ENCODE data around the gene ADGRB2. TPM values are rescaled to one million over a fixed set of nuclear protein-coding genes. Genes with fewer than 3 reads are reported as not detected.
A peak's percentile ranks its signal among the peaks of the same experiment; 100 is the strongest.

The ADGRB2 gene
- total and polyA plus RNA-seq, 12 donors, result 0.91 to 17.9 (median 8.6) TPM

GRCh38 chr1:31798086-31798432 is 33.9 kb upstream of the ADGRB2 start:
- ATAC-seq, result no peak
- peak overlapping the region in 1 of 10 donors; percentile 30 for H3K4me3 ChIP-seq
- WGBS, 2 donors, result 60 to 66% methylated on average over 8 of the region's 8 CpGs
- intact Hi-C loops (cut with DNase I), result loop anchor here in 5 of 10 donors (10.0 kb wide), 2 partner anchors 167 to 223 kb away; partner anchors contain the start of gene TINAGL1 (in 1 of the 5)
- H3K9me3 ChIP-seq, result no peaks in the 10 kb centered on the region
- peaks cover 0 to 27% (median 0%) of the 10 kb centered on the region in 9 donors for H3K4me1 ChIP-seq
- TF ChIP-seq, protein P1, sequence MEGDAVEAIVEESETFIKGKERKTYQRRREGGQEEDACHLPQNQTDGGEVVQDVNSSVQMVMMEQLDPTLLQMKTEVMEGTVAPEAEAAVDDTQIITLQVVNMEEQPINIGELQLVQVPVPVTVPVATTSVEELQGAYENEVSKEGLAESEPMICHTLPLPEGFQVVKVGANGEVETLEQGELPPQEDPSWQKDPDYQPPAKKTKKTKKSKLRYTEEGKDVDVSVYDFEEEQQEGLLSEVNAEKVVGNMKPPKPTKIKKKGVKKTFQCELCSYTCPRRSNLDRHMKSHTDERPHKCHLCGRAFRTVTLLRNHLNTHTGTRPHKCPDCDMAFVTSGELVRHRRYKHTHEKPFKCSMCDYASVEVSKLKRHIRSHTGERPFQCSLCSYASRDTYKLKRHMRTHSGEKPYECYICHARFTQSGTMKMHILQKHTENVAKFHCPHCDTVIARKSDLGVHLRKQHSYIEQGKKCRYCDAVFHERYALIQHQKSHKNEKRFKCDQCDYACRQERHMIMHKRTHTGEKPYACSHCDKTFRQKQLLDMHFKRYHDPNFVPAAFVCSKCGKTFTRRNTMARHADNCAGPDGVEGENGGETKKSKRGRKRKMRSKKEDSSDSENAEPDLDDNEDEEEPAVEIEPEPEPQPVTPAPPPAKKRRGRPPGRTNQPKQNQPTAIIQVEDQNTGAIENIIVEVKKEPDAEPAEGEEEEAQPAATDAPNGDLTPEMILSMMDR (IDR thresholded peaks at IDR 0.05), result no peak
- H3K27me3 ChIP-seq, result peaks cover 0 to 36% (median 29%) of the 10 kb centered on the region in 7 donors
- no peak for DNase-seq
- H3K27ac ChIP-seq, result peak overlapping the region in 1 of 10 donors; percentile 14
- no peaks in the 10 kb centered on the region for H3K36me3 ChIP-seq

- 85 to 90% methylated on average over 5 of the region's 5 CpGs for WGBS, 2 donors
- Histone ChIP-seq H3K36me3 (no peaks in the 10 kb centered on the region), H3K27me3 (peaks cover 0 to 36% (median 29%) of the 10 kb centered on the region in 7 donors), H3K4me1 (peaks cover 0 to 20% (median 0%) of the 10 kb centered on the region in 9 donors), H3K27ac (no peak overlapping the region), H3K9me3 (no peaks in the 10 kb centered on the region), H3K4me3 (peak overlapping the region in 1 of 10 donors; percentile 30)
- TF ChIP-seq, protein P1 (IDR thresholded peaks at IDR 0.05), result no peak
- DNase-seq (no peak), ATAC-seq (no peak)
- intact Hi-C loops (cut with DNase I), result loop anchor here in 5 of 10 donors (10.0 kb wide), 2 partner anchors 168 to 222 kb away; partner anchors contain the start of gene TINAGL1 (in 1 of the 5)
Measured at GRCh38 chr1:31797216-31797615, 33.1 kb upstream of the ADGRB2 start.

GRCh38 chr1:31796707-31797106 is 32.6 kb upstream of the ADGRB2 start:
- H3K4me1 ChIP-seq, result peaks cover 0 to 15% (median 0%) of the 10 kb centered on the region in 9 donors
- no peaks in the 10 kb centered on the region for H3K36me3 ChIP-seq
- no peaks in the 10 kb centered on the region for H3K9me3 ChIP-seq
- intact Hi-C loops (cut with DNase I), result loop anchor here in 5 of 10 donors (10.0 kb wide), 2 partner anchors 168 to 222 kb away; partner anchors contain the start of gene TINAGL1 (in 1 of the 5)
- WGBS, 2 donors, result 87 to 89% methylated on average over 7 of the region's 7 CpGs
- peaks cover 0 to 36% (median 29%) of the 10 kb centered on the region in 7 donors for H3K27me3 ChIP-seq
- no peak for DNase-seq
- H3K27ac ChIP-seq, result no peak overlapping the region
- no peak for ATAC-seq
- TF ChIP-seq, protein P1 (IDR thresholded peaks at IDR 0.05), result no peak
- no peak overlapping the region for H3K4me3 ChIP-seq

DNA sequence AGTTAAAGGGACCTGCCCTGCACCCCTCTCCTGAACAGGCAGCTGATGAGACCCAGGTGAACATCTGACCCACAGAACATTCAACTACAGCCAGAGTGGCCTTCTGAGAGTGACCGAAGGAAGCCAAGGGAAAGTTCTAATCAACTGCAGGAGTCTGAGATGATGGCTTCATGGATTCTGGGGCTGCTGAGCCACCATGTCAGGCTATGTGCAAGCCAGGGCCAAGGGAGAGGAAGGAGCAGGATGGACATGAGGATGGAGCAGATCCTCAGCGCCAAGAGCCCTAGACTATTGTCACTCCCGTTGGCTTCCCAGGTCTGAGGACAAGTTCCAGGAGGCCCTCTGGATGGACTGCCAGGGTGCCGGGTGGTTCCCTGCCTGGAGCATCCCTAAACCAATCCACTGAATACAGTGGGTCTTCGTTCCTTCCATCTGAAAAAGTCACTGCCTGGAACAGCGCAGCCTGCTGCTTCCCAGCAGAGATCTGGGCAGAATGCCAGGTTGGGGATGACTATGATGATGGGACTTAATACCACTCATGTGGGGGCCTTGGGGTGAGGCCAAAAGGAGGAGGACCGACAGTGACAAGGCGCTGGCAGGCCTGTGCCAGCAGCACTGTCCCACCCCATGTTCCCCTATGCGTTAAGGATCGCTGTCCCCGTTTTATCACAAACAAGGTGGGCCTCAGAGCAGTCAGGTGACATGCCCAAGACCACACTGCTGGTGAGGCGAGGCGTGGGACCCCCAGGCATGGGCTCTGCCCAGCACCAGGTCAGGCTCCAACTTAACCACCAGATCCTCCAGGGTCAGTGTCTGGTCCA is 31.9 kb upstream of the ADGRB2 start:
- Histone ChIP-seq H3K9me3 (no peaks in the 10 kb centered on the region), H3K4me3 (no peak overlapping the region), H3K36me3 (no peaks in the 10 kb centered on the region), H3K27me3 (peaks cover 0 to 36% (median 29%) of the 10 kb centered on the region in 7 donors), H3K4me1 (peaks cover 0 to 14% (median 0%) of the 10 kb centered on the region in 9 donors), H3K27ac (no peak overlapping the region)
- WGBS, 2 donors, result 58 to 64% methylated on average over 13 of the region's 13 CpGs
- intact Hi-C loops (cut with DNase I), result loop anchor here in 5 of 10 donors (10.0 kb wide), 2 partner anchors 169 to 221 kb away; partner anchors contain the start of gene TINAGL1 (in 1 of the 5)
- ATAC-seq (peak in 3 of 8 donors; percentile 37 to 45 (median 42)), DNase-seq (no peak)
- TF ChIP-seq, protein P1 (IDR thresholded peaks at IDR 0.05), result no peak

Data from heart right ventricle (tissue), 16 donors.